HL-60/S4 treated with retinoic acid at 250 ng/mL for 4 days and 3 days (cell line): ENCODE data around the gene ARL4A.

ENCODE experiments used
- in situ Hi-C: fragments of 300-500 bp; cut with MboI; formaldehyde crosslinking; loops from 2 replicates; pipeline ENCODE4 v1.7.0; 2022; ENCODE audit warnings: low sequenced_read_pairs

Gene ARL4A

GRCh38 chr7:12694817-12695216 lies 7.4 kb downstream of the ARL4A start:
- in situ Hi-C loops: no loop called here

DNA sequence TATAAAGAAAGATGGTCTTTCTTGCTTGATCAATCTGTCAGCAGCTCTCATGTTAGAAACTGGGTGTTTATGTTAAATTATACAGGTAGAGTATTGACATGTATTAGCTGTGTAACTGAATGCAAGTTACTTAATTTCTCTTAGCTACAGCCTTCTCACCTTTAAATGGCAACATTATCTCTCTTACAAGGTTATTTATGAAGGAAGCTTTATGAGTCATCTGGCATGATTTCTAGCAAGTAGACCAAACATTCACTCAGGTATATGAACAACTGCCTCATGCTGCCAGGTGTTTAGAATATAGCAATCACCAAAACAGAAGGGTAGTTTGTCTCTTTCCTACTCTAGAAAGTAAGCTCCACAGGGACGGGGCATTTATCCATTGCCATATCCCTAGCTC lies 8.5 kb downstream of the ARL4A start:
- in situ Hi-C loops: no loop called here

GRCh38 chr7:12699299-12699698 lies 11.9 kb downstream of the ARL4A start:
- in situ Hi-C loops: no loop called here

- in situ Hi-C loops: no loop called here
These were observed 14.0 kb downstream of the ARL4A start for GRCh38 chr7:12701433-12701832.

GRCh38 chr7:12703881-12704280 lies 16.4 kb downstream of the ARL4A start:
- in situ Hi-C loops: no loop called here

GRCh38 chr7:12705878-12706277 lies 18.4 kb downstream of the ARL4A start:
- in situ Hi-C loops: no loop called here

DNA sequence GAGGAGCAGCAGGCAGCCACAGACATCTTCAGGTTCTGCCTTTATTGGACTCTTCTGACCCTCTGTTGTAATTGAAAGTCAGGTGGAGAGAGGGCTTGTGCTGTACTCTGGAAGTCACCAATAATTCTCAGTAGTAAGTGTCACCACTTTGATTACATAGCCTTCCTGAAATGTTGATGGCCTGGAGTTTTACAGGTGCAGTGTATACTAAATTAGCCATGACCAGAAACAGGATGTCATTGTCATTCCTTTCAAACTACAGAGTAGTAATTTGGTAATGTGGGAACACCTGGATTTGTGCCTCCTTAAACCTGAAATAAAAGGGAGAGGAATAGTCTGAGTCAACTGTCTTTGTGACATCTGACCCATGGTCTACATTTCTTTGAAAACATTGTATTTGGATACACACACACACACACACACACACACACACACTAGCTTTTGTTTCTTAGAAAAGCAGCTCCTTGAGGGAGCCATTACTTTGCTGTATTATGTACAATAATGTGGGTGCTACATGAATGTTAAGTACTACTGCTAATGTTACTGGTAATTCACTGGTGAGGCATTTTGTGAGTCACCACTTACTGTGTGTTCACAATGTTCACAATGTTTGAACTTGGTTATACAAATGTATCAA lies 19.6 kb downstream of the ARL4A start:
- in situ Hi-C loops: no loop called here

GRCh38 chr7:12708314-12708713 lies 20.9 kb downstream of the ARL4A start:
- in situ Hi-C loops: no loop called here

DNA sequence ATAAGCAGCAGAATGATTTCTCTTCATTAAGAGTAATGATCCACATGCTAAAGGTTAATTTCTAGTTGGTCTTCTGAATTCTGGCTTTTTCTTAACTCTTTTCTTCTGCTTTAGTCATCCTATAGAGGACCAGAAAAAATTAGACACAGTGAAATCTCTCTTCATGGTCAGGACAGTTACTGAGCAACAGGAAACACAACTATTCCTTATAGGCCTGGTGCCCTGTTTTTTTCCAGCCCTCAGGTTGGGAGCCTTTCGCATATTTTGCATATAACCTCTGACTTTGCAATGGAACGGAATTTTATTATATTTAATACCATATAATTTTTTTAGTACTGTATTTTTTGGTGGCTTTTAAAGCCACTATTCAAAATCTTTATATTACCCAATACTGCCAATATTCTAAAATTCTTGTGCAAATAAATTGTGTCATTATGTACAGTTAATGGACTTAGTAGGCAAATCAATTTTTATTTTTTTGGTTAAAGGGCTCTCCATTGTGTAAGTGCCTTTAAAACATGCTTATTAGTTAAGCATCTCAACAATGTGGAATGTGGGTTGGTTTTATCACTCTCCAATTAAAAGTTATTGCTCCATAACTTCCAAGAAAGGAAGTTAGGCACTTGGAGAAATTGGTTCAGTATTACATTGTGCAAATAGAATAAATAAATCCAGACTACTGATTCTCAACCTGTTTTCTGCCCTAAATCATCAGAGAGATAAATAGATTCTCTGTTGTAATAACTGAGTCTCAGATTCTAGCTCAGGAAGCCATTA lies 22.5 kb downstream of the ARL4A start:
- in situ Hi-C loops: no loop called here

GRCh38 chr7:12711124-12711523 lies 23.7 kb downstream of the ARL4A start:
- in situ Hi-C loops: no loop called here

- in situ Hi-C loops: no loop called here
These were observed 24.8 kb downstream of the ARL4A start for GRCh38 chr7:12712236-12712635.

GRCh38 chr7:12713625-12714378 lies 26.4 kb downstream of the ARL4A start:
- in situ Hi-C loops: no loop called here

- in situ Hi-C loops: no loop called here
These were observed 26.9 kb downstream of the ARL4A start for GRCh38 chr7:12714379-12714737.

GRCh38 chr7:12715372-12716133 lies 28.1 kb downstream of the ARL4A start:
- in situ Hi-C loops: no loop called here

DNA sequence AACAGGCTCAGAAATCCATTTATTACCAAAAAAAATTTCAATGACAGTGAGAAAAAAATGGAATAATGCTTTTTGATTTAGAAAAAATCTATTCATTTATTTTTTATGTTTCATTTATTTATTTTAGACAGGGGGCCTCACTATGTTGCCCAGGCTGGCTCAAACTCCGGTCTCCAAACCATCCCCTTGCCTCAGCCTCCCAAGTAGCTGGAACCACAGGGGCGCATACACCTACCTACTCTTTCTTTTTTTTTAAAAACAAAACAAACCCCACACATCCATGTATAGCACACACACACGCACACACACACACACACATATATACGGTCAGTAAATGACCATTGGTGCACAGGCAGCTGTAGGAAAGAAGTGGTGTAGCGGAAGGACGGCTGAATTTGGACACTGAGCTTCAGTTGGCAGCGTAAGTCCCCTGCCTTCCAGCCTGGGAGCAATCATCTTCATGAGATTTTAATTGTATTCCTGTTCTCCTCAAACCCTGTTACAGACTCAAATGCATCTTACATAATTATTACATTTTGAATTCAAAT lies 28.8 kb downstream of the ARL4A start:
- in situ Hi-C loops: no loop called here

DNA sequence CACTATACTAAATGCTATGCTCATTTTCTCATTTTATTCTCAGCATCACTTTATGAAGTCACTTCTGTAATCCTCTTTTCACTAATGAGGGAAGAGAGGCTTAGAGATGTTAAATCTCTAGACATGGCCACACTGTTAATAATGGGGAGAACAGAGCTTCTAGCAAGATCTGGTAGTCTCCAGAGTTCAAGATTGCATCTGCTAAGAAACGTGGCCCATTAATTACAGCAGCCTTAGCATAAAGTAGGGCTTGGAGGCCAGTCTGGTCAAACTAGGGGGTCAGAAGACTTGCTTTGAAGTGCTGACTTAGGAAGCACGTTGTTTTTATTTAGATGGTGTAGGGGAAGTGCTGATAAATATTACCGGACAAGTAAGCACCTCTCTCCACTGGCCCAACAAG lies 29.3 kb downstream of the ARL4A start:
- in situ Hi-C loops: no loop called here

GRCh38 chr7:12719141-12719919 lies 31.9 kb downstream of the ARL4A start:
- in situ Hi-C loops: no loop called here

DNA sequence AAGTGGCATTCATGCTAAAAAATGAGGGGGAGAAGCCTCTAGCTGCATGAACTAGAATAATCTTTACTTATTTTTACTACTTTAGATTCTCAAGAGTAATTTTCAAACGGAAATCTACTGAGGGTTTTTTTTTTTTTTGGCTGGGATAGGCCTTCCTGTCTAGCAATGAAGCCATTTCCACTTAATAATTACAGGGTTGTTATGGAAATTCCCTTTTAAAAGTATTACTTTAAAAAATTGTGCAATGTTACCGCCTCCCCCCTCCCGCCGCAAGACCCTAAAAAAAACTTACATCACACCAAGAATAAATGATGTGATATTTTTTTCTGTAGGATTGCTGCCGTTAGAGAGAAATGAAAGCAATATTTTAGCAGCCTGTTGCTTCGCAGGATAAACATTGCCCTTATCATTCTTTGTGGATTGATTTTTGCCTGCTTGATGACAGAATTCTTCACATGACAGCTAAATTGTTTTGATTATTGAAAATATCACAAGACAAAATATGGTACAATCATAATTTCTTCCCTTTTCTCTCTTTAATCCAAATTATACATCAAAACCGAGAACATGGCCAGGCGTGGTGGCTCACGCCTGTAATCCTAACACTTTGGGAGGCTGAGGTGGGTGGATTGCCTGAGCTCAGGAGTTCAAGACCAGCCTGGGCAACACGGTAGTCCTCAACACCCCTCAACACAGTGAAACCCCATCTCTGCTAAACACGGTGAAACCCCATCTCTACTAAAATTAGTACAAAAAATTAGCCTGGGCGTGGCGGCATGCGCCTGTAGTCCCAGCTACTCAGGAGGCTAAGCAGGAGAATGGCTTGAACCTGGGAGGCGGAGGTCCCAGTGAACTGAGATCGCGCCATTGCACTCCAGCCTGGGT lies 32.8 kb downstream of the ARL4A start:
- in situ Hi-C loops: no loop called here

DNA sequence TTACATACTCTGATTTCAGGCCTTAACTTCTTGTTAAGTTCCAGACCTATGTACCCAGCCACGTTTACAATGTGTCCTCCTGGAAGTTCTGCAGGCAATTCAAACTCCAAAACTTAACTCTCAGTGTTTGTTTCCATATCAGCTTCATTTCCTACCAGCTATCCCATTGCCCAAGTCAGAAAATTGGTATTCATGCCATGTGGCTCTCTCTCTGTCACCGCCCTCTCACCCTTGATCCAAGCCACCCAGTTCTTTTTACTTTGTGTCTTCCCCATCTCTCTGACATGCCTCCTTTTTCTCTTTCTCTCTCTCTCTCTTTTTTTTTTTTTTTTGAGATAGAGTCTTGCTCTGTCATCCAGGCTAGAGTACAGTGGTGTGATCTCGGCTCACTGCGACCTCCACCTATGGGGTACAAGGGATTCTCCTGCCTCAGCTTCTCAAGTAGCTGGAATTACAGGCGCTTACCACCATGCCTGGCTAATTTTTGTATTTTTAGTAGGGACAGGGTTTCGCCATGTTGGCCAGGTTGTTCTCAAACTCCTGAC lies 33.9 kb downstream of the ARL4A start:
- in situ Hi-C loops: no loop called here
